Astrocyte (in vitro differentiated cells and primary cell): Measurements from ENCODE around the gene PSG5.
"Not testable (repeated sequence)": the region's sequence is repeated elsewhere in the genome, so short reads cannot be mapped to it uniquely, and the experiment has no call there.

Experiments used
- CTCF ChIP-seq: IDR thresholded peaks from 2 replicates; pipeline ENCODE4 v1.5.1; 2011; ENCODE audit warnings: low read depth, mild to moderate bottlenecking, inconsistent platforms, low read length, moderate library complexity; ENCODE audit not compliant: insufficient read depth
- EZH2 ChIP-seq: IDR thresholded peaks from 2 replicates; pipeline ENCODE4 v1.6.1; 2012; ENCODE audit warnings: mild to moderate bottlenecking, low read length, inconsistent platforms; ENCODE audit not compliant: insufficient read depth

- not testable (repeated sequence) for TF ChIP-seq CTCF, EZH2
These were observed 36.5 kb downstream of the PSG5 start for GRCh38 chr19:43149788-43150187.
